ENCODE data around the gene CD44. TPM values are rescaled to one million over a fixed set of nuclear protein-coding genes. Genes with fewer than 3 reads are reported as not detected.

The CD44 gene
- total RNA-seq, 1 experiment from 2014 or later = 6.1 TPM

DNA sequence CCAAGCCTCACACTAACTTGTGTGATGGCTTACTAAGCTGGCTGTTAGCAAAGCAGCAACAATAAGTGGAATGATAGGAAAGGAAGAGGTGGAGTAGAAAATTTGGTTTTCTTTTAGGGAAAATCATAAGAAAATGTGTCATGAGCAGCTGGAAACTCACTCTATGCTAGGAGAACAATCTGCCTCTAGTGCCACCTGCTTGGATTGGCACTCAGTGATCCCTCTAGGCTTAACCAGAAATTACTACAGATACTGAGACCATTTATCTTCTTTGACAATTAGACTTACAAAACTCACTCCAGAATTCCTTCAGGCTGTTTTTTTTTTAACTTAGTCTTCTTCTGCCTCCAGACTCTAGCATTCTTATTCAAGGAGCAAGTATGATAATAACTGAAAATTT is 117.3 kb downstream of the CD44 start:
- Histone ChIP-seq H2AFZ (ENCODE audit: low read length) (no peak overlapping the region), H3K79me2 (ENCODE audit: insufficient read depth, low read length) (no peaks in the 10 kb centered on the region), H3K18ac (ENCODE audit: insufficient read length, low read depth, low read length) (no peak overlapping the region), H2BK15ac (ENCODE audit: low read depth, low read length) (no peak overlapping the region), H3T11ph (ENCODE audit: low read length) (no peak overlapping the region), H3K14ac (ENCODE audit: insufficient read depth, low read length) (no peak overlapping the region), H3K4me1 (ENCODE audit: insufficient read depth, low read length) (no peaks in the 10 kb centered on the region), H3K4me2 (ENCODE audit: insufficient read depth, insufficient read length, low read length) (no peak overlapping the region), H2BK120ac (ENCODE audit: low read depth, low read length, poor library complexity, severe bottlenecking) (no peak overlapping the region), H4K5ac (ENCODE audit: insufficient read length, low read depth, low read length) (no peak overlapping the region), H2AK5ac (ENCODE audit: insufficient read length, low read length) (no peak overlapping the region), H3K56ac (ENCODE audit: insufficient read length, low read depth, low read length) (no peak overlapping the region), H3K79me1 (ENCODE audit: insufficient read depth, low read depth, low read length, poor library complexity, severe bottlenecking) (no peaks in the 10 kb centered on the region), H2BK5ac (ENCODE audit: insufficient read length, low read length) (no peak overlapping the region), H3K27me3 (ENCODE audit: insufficient read depth, low read length) (no peaks in the 10 kb centered on the region), H3K23ac (ENCODE audit: insufficient read length, low read depth, low read length) (no peak overlapping the region), H3K23me2 (ENCODE audit: insufficient read length, low read depth, low read length, poor library complexity, severe bottlenecking) (no peaks in the 10 kb centered on the region), H3K4ac (ENCODE audit: low read depth, low read length) (no peak overlapping the region), H3K9ac (ENCODE audit: extremely low read depth, insufficient read length, low read length) (no peak overlapping the region), H3K27ac (ENCODE audit: insufficient read length, low read depth, low read length) (no peak overlapping the region), H4K8ac (replicated peaks; ENCODE audit: insufficient read length, low read depth, low read length) (no peak overlapping the region), H3K9me3 (ENCODE audit: control insufficient read depth, low read depth, low read length) (no peaks in the 10 kb centered on the region), H4K91ac (ENCODE audit: insufficient read length, low read depth, low read length) (no peak overlapping the region), H2BK12ac (ENCODE audit: insufficient read length, low read depth, low read length) (no peak overlapping the region), H4K20me1 (ENCODE audit: control insufficient read depth, insufficient read depth, insufficient read length) (no peaks in the 10 kb centered on the region), H2BK20ac (ENCODE audit: low read depth, low read length, poor library complexity, severe bottlenecking) (no peak overlapping the region)
- Mint-ChIP-seq H3K4me1 (no peaks in the 10 kb centered on the region), H3K36me3 (ENCODE audit: insufficient read depth in 1 of 3, low read depth in 3 of 3) (no peaks in the 10 kb centered on the region), H3K27me3 (ENCODE audit: low read depth) (no peaks in the 10 kb centered on the region), H3K9me3 (no peaks in the 10 kb centered on the region), H3K27ac (no peak overlapping the region), H3K4me3 (no peak overlapping the region)
- no peak for DNase-seq
- TF ChIP-seq, protein P1, sequence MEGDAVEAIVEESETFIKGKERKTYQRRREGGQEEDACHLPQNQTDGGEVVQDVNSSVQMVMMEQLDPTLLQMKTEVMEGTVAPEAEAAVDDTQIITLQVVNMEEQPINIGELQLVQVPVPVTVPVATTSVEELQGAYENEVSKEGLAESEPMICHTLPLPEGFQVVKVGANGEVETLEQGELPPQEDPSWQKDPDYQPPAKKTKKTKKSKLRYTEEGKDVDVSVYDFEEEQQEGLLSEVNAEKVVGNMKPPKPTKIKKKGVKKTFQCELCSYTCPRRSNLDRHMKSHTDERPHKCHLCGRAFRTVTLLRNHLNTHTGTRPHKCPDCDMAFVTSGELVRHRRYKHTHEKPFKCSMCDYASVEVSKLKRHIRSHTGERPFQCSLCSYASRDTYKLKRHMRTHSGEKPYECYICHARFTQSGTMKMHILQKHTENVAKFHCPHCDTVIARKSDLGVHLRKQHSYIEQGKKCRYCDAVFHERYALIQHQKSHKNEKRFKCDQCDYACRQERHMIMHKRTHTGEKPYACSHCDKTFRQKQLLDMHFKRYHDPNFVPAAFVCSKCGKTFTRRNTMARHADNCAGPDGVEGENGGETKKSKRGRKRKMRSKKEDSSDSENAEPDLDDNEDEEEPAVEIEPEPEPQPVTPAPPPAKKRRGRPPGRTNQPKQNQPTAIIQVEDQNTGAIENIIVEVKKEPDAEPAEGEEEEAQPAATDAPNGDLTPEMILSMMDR (conservative IDR thresholded peaks at IDR 0.05) = no peak
